WTC11 (cell line): Measurements from ENCODE around the gene ZNF625. TPM values are rescaled to one million over a fixed set of nuclear protein-coding genes. Genes with fewer than 3 reads are reported as not detected.

Source experiments
- ATAC-seq: fragments of 200-7000 bp; cut with Tn5 transposase; 2 replicates; pipeline ENCODE4 v1.10.0; 2021; ENCODE audit warnings: mild to moderate bottlenecking, moderate library complexity
- CTCF ChIA-PET: fragments of 300-600 bp; sonication (Branson Sonifier 250); formaldehyde crosslinking; loops from one replicate; lab custom pipeline; 2021; ENCODE audit warnings: antibody characterized with exemption; lab: Charles Lee
- POLR2A ChIA-PET: fragments of 350-600 bp; sonication (Branson Sonifier 250); formaldehyde crosslinking; loops from one replicate; lab custom pipeline; 2021; ENCODE audit warnings: antibody characterized with exemption; lab: Charles Lee
- DNase-seq: peaks from one replicate; pipeline ENCODE4 v3.0.0; 2021; ENCODE audit warnings: low spot score
- H3K27ac Mint-ChIP-seq: 2 replicates; pipeline ENCODE4 v1.8.0; 2021; ENCODE audit warnings: mixed read lengths
- H3K27me3 Mint-ChIP-seq: 2 replicates; pipeline ENCODE4 v1.8.0; 2021; ENCODE audit warnings: low read depth, mild to moderate bottlenecking, moderate library complexity, mixed read lengths
- H3K36me3 Mint-ChIP-seq: 2 replicates; pipeline ENCODE4 v1.8.0; 2021; ENCODE audit warnings: mixed read lengths
- H3K4me1 Mint-ChIP-seq: 2 replicates; pipeline ENCODE4 v1.8.0; 2022; ENCODE audit warnings: mixed read lengths
- H3K4me3 Mint-ChIP-seq: 2 replicates; pipeline ENCODE4 v1.8.0; 2021; ENCODE audit warnings: mild to moderate bottlenecking, moderate library complexity, mixed read lengths
- H3K9me3 Mint-ChIP-seq: 2 replicates; pipeline ENCODE4 v1.8.0; 2021; ENCODE audit warnings: mixed read lengths
- CTCF ChIP-seq: fragments of 200-600 bp; IDR thresholded peaks from 2 replicates; pipeline ENCODE4 v1.8.0; 2022; ENCODE audit warnings: antibody characterized with exemption
- ETV6 ChIP-seq: sonication (generic); formaldehyde crosslinking; IDR thresholded peaks from 2 replicates; pipeline ENCODE4 v1.8.1; 2022; ENCODE audit warnings: mild to moderate bottlenecking, missing genetic modification reagents
- FOXP1 ChIP-seq: sonication (generic); formaldehyde crosslinking; IDR thresholded peaks from 2 replicates; pipeline ENCODE4 v1.8.0; 2022; ENCODE audit warnings: missing genetic modification reagents, mild to moderate bottlenecking, moderate library complexity, borderline replicate concordance
- GABPB1 ChIP-seq: sonication (generic); formaldehyde crosslinking; IDR thresholded peaks from 2 replicates; pipeline ENCODE4 v1.8.1; 2023; ENCODE audit warnings: mild to moderate bottlenecking, missing genetic modification reagents
- NFYB ChIP-seq: sonication (generic); formaldehyde crosslinking; conservative IDR thresholded peaks from 2 replicates; pipeline ENCODE4 v1.8.0; 2022; ENCODE audit warnings: low read depth, missing genetic modification reagents
- TEAD1 ChIP-seq: sonication (generic); formaldehyde crosslinking; IDR thresholded peaks from 2 replicates; pipeline ENCODE4 v1.8.0; 2022; ENCODE audit warnings: mild to moderate bottlenecking, missing genetic modification reagents
- USF2 ChIP-seq: sonication (generic); formaldehyde crosslinking; IDR thresholded peaks from 2 replicates; pipeline ENCODE4 v1.8.1; 2023; ENCODE audit warnings: mild to moderate bottlenecking, missing genetic modification reagents, moderate library complexity
- ZNF263 ChIP-seq: sonication (generic); formaldehyde crosslinking; IDR thresholded peaks from 2 replicates; pipeline ENCODE4 v1.8.1; 2022; ENCODE audit warnings: low read depth, mild to moderate bottlenecking, moderate library complexity, missing genetic modification reagents
- ZNF671 ChIP-seq: fragments of 250-450 bp; sonication (Bioruptor Pico); IDR thresholded peaks from 2 replicates; pipeline ENCODE4 v1.8.0; 2021; ENCODE audit warnings: mild to moderate bottlenecking
- total RNA-seq: library from RNA; stranded (reverse); gene quantifications from 3 replicates; pipeline ENCODE4 v1.2.3, GENCODE V29; 2021
- TF ChIP-seq, protein P1 (sequence below): sonication (generic); formaldehyde crosslinking; IDR thresholded peaks from 2 replicates; pipeline ENCODE4 v1.8.1; 2022; ENCODE audit warnings: mild to moderate bottlenecking, missing genetic modification reagents, moderate library complexity, borderline replicate concordance
- TF ChIP-seq, protein P2 (sequence below): fragments of 250-450 bp; sonication (Bioruptor Pico); IDR thresholded peaks from 2 replicates; pipeline ENCODE4 v1.9.0; 2021; ENCODE audit warnings: mild to moderate bottlenecking
- TF ChIP-seq, protein P3 (sequence below): fragments of 250-450 bp; sonication (Bioruptor Pico); IDR thresholded peaks from 2 replicates; pipeline ENCODE4 v1.9.0; 2021; ENCODE audit warnings: mild to moderate bottlenecking
- TF ChIP-seq, protein P4 (sequence below): sonication (generic); formaldehyde crosslinking; IDR thresholded peaks from 2 replicates; pipeline ENCODE4 v1.8.1; 2023; ENCODE audit warnings: mild to moderate bottlenecking, missing genetic modification reagents, borderline replicate concordance
- TF ChIP-seq, protein P5 (sequence below): sonication (generic); formaldehyde crosslinking; IDR thresholded peaks from 2 replicates; pipeline ENCODE4 v1.8.1; 2023; ENCODE audit warnings: mild to moderate bottlenecking, missing genetic modification reagents

Gene ZNF625
- total RNA-seq, 1 experiment from 2014 or later, result 24.5 TPM

GRCh38 chr19:12141405-12141736 is 15.2 kb downstream of the ZNF625 start:
- ChIA-PET POLR2A (interaction anchor here (2.1 to 2.5 kb wide), 3 partner anchors 15 to 217 kb away, joined by 8 to 17 read pairs (median 15); partner anchors contain the start of genes ZNF625 and ZNF700), CTCF (interaction anchor here (0.6 to 2.5 kb wide), 26 partner anchors 13 to 824 kb away, joined by 3 to 84 read pairs (median 12); partner anchors contain the start of genes ZNF136, ZNF439, ZNF491 and ZNF625)
- no peak for ATAC-seq
- H3K36me3 Mint-ChIP-seq, result peaks cover 36% of the 10 kb centered on the region
- peaks cover 30% of the 10 kb centered on the region for H3K4me1 Mint-ChIP-seq
- H3K4me3 Mint-ChIP-seq, result peak overlapping the region; percentile 94; the same call in 1 of the 2 replicates
- TF ChIP-seq NFYB, result no peak
- no peak for TF ChIP-seq FOXP1 (CRISPR knock-in tag)
- TF ChIP-seq, protein P1, sequence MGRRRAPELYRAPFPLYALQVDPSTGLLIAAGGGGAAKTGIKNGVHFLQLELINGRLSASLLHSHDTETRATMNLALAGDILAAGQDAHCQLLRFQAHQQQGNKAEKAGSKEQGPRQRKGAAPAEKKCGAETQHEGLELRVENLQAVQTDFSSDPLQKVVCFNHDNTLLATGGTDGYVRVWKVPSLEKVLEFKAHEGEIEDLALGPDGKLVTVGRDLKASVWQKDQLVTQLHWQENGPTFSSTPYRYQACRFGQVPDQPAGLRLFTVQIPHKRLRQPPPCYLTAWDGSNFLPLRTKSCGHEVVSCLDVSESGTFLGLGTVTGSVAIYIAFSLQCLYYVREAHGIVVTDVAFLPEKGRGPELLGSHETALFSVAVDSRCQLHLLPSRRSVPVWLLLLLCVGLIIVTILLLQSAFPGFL (CRISPR knock-in tag), result no peak
- TF ChIP-seq CTCF, result 0 out of 2 replicates have a peak, but pooled peaks have one; percentile 6
- no peak for DNase-seq
- peaks cover 18% of the 10 kb centered on the region for H3K9me3 Mint-ChIP-seq
- no peaks in the 10 kb centered on the region for H3K27me3 Mint-ChIP-seq
- peak overlapping the region; percentile 86 for H3K27ac Mint-ChIP-seq

DNA sequence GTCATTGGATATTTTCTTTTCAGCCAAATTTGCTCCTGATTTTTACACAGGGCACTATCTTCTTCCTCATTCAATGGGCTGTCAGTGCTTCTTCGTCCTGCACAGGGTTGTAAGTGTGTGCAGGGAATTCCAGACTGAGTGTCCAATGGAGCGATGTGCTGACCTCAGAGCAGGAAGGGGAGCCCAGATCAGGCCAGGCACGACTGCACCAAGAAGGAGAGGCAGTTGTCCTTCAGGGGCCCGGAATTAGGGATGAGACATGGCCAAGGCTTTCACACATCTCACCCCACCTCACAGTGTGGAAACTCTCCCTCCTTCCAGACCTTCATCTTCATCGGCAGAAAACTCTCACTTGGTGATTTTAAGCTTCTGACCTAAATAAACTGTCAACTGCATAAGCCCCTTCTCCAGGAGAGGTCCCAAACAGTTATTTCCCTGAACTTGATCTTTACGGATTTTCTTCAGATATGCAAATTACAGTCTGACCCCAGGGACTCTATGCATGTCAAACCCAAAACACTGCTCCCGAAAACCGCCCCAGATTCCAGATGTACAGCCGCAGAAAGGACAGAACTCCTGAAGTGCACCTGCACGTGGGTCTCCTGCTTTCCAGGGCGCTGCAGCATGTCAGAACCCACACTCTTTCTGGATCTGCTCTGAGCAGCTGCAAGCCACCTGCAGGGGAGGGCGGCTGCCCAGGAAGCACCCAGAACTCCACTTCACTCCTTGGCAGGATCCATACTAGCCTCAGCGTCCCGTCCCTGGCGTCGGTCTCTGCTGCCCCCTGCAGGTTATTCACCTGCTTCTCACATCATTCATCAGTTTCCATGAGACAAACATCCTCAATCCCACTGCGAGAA is 15.8 kb downstream of the ZNF625 start:
- DNase-seq, result peak; percentile 90
- no peaks in the 10 kb centered on the region for H3K27me3 Mint-ChIP-seq
- peaks cover 13% of the 10 kb centered on the region for H3K9me3 Mint-ChIP-seq
- H3K4me1 Mint-ChIP-seq, result peaks cover 30% of the 10 kb centered on the region
- ChIA-PET CTCF (interaction anchor here (0.5 to 2.5 kb wide), 46 partner anchors 8 to 825 kb away, joined by 3 to 84 read pairs (median 6); partner anchors contain the start of genes ZNF136, ZNF433, ZNF439 and ZNF442), POLR2A (interaction anchor here (0.5 to 2.5 kb wide), 23 partner anchors 10 to 732 kb away, joined by 3 to 17 read pairs (median 4); partner anchors contain the start of genes ZNF136, ZNF433, ZNF439 and ZNF442)
- H3K4me3 Mint-ChIP-seq, result peak overlapping the region; percentile 94
- peak overlapping the region; percentile 86 for H3K27ac Mint-ChIP-seq
- peak; percentile 61 for ATAC-seq
- peaks cover 33% of the 10 kb centered on the region for H3K36me3 Mint-ChIP-seq
- TF ChIP-seq FOXP1 (CRISPR knock-in tag) (no peak), CTCF (peak; percentile 86), TEAD1 (0 out of 2 replicates have a peak, but pooled peaks have one; percentile 48), ZNF263 (CRISPR knock-in tag) (no peak), ETV6 (CRISPR knock-in tag) (no peak), ZNF671 (CRISPR knock-in tag) (0 out of 2 replicates have a peak, but pooled peaks have one; percentile 47), USF2 (CRISPR knock-in tag) (0 out of 2 replicates have a peak, but pooled peaks have one; percentile 13), GABPB1 (no peak)
- TF ChIP-seq, protein P2, sequence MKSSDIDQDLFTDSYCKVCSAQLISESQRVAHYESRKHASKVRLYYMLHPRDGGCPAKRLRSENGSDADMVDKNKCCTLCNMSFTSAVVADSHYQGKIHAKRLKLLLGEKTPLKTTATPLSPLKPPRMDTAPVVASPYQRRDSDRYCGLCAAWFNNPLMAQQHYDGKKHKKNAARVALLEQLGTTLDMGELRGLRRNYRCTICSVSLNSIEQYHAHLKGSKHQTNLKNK (CRISPR knock-in tag), result 0 out of 2 replicates have a peak, but pooled peaks have one; percentile 24
- TF ChIP-seq, protein P3, sequence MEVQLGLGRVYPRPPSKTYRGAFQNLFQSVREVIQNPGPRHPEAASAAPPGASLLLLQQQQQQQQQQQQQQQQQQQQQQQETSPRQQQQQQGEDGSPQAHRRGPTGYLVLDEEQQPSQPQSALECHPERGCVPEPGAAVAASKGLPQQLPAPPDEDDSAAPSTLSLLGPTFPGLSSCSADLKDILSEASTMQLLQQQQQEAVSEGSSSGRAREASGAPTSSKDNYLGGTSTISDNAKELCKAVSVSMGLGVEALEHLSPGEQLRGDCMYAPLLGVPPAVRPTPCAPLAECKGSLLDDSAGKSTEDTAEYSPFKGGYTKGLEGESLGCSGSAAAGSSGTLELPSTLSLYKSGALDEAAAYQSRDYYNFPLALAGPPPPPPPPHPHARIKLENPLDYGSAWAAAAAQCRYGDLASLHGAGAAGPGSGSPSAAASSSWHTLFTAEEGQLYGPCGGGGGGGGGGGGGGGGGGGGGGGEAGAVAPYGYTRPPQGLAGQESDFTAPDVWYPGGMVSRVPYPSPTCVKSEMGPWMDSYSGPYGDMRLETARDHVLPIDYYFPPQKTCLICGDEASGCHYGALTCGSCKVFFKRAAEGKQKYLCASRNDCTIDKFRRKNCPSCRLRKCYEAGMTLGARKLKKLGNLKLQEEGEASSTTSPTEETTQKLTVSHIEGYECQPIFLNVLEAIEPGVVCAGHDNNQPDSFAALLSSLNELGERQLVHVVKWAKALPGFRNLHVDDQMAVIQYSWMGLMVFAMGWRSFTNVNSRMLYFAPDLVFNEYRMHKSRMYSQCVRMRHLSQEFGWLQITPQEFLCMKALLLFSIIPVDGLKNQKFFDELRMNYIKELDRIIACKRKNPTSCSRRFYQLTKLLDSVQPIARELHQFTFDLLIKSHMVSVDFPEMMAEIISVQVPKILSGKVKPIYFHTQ, result no peak
- TF ChIP-seq, protein P4, sequence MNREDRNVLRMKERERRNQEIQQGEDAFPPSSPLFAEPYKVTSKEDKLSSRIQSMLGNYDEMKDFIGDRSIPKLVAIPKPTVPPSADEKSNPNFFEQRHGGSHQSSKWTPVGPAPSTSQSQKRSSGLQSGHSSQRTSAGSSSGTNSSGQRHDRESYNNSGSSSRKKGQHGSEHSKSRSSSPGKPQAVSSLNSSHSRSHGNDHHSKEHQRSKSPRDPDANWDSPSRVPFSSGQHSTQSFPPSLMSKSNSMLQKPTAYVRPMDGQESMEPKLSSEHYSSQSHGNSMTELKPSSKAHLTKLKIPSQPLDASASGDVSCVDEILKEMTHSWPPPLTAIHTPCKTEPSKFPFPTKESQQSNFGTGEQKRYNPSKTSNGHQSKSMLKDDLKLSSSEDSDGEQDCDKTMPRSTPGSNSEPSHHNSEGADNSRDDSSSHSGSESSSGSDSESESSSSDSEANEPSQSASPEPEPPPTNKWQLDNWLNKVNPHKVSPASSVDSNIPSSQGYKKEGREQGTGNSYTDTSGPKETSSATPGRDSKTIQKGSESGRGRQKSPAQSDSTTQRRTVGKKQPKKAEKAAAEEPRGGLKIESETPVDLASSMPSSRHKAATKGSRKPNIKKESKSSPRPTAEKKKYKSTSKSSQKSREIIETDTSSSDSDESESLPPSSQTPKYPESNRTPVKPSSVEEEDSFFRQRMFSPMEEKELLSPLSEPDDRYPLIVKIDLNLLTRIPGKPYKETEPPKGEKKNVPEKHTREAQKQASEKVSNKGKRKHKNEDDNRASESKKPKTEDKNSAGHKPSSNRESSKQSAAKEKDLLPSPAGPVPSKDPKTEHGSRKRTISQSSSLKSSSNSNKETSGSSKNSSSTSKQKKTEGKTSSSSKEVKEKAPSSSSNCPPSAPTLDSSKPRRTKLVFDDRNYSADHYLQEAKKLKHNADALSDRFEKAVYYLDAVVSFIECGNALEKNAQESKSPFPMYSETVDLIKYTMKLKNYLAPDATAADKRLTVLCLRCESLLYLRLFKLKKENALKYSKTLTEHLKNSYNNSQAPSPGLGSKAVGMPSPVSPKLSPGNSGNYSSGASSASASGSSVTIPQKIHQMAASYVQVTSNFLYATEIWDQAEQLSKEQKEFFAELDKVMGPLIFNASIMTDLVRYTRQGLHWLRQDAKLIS (CRISPR knock-in tag), result no peak
- TF ChIP-seq, protein P5, sequence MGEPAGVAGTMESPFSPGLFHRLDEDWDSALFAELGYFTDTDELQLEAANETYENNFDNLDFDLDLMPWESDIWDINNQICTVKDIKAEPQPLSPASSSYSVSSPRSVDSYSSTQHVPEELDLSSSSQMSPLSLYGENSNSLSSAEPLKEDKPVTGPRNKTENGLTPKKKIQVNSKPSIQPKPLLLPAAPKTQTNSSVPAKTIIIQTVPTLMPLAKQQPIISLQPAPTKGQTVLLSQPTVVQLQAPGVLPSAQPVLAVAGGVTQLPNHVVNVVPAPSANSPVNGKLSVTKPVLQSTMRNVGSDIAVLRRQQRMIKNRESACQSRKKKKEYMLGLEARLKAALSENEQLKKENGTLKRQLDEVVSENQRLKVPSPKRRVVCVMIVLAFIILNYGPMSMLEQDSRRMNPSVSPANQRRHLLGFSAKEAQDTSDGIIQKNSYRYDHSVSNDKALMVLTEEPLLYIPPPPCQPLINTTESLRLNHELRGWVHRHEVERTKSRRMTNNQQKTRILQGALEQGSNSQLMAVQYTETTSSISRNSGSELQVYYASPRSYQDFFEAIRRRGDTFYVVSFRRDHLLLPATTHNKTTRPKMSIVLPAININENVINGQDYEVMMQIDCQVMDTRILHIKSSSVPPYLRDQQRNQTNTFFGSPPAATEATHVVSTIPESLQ (CRISPR knock-in tag), result no peak
